PC-3 (cell line): Measurements from ENCODE around the gene HTR3B.

Experiments
- CTCF ChIP-seq: fragments of 300-600 bp; sonication (generic); conservative IDR thresholded peaks from 2 replicates; pipeline ENCODE4 v1.5.1; 2017; ENCODE audit warnings: antibody characterized with exemption, low read depth, mild to moderate bottlenecking, low read length
- EZH2 ChIP-seq: fragments of 300-600 bp; sonication (generic); IDR thresholded peaks from one replicate; pipeline ENCODE4 v1.6.1; 2017; ENCODE audit warnings: antibody characterized with exemption, mild to moderate bottlenecking, low read length; ENCODE audit not compliant: unreplicated experiment
- EZH2phosphoT487 ChIP-seq: fragments of 300-600 bp; sonication (generic); IDR thresholded peaks from 2 replicates; pipeline ENCODE4 v1.6.1; 2018; ENCODE audit warnings: mild to moderate bottlenecking, antibody characterized with exemption, low read length, borderline replicate concordance

GRCh38 chr11:113937918-113938317, 33.3 kb downstream of the HTR3B start:
- TF ChIP-seq EZH2 (no peak), CTCF (no peak), EZH2phosphoT487 (no peak)
